Measurements from ENCODE around the gene AGMO.

- no peak for TF ChIP-seq CTCF (optimal IDR thresholded peaks at IDR 0.05 in 1 of 3, IDR thresholded peaks at IDR 0.05 in 1 of 3, conservative IDR thresholded peaks at IDR 0.05 in 1 of 3; ENCODE audit: extremely low read depth in 1 of 3, insufficient read depth in 2 of 3, low read length in 3 of 3)
- no peak for TF ChIP-seq EZH2 (IDR thresholded peaks at IDR 0.05; ENCODE audit: low read length)
Measured at GRCh38 chr7:15332956-15333355, 228.9 kb downstream of the AGMO start.

Data from keratinocyte (primary cell).